Activated CD8-positive, alpha-beta T cell treated with anti-CD3 and anti-CD28 coated beads, Interleukin-2, amount 10 ng/mL, durations not matched to agents 7 days and 5 days (primary cell): ENCODE measurements around the gene CNTN4. TPM values are rescaled to one million over a fixed set of nuclear protein-coding genes. Genes with fewer than 3 reads are reported as not detected.

Source experiments
- ATAC-seq: fragments of 150-1000 bp; cut with Tn5 transposase; one replicate; pipeline ENCODE4 v1.10.0; 2021; ENCODE audit warnings: moderate library complexity
- CTCF ChIA-PET: fragments of 350-600 bp; sonication (Branson Sonifier 250); formaldehyde crosslinking; loops from one replicate; lab custom pipeline; 2021; ENCODE audit warnings: antibody characterized with exemption; lab: Charles Lee
- POLR2A ChIA-PET: fragments of 350-600 bp; sonication (Branson Sonifier 250); formaldehyde crosslinking; loops from one replicate; lab custom pipeline; 2021; ENCODE audit warnings: antibody characterized with exemption; lab: Charles Lee
- DNase-seq: peaks from one replicate; pipeline ENCODE4 v3.0.0-alpha.2; 2020
- H3K27ac Mint-ChIP-seq: one replicate; pipeline ENCODE4 v1.8.0; 2021; ENCODE audit warnings: mild to moderate bottlenecking, mixed read lengths
- H3K27me3 Mint-ChIP-seq: one replicate; pipeline ENCODE4 v1.8.0; 2021; ENCODE audit warnings: low read depth, mixed read lengths
- H3K36me3 Mint-ChIP-seq: one replicate; pipeline ENCODE4 v1.8.0; 2021; ENCODE audit warnings: low read depth, mixed read lengths
- H3K4me1 Mint-ChIP-seq: one replicate; pipeline ENCODE4 v1.8.0; 2021; ENCODE audit warnings: low read depth, mixed read lengths
- H3K4me3 Mint-ChIP-seq: one replicate; pipeline ENCODE4 v1.8.0; 2021; ENCODE audit warnings: mild to moderate bottlenecking, mixed read lengths
- H3K9me3 Mint-ChIP-seq: one replicate; pipeline ENCODE4 v1.8.0; 2022; ENCODE audit warnings: mixed read lengths; ENCODE audit not compliant: insufficient read depth
- total RNA-seq, 2 experiments: library from RNA; stranded (reverse); gene quantifications; one replicate each; pipeline ENCODE4 v1.2.3, GENCODE V29; 2021

CNTN4 gene
- total RNA-seq, 2 experiments from 2014 or later, result not detected

GRCh38 chr3:2697589-2697988 lies 598.9 kb downstream of the CNTN4 start:
- CTCF ChIA-PET, result no interaction called here
- Mint-ChIP-seq H3K27ac (no peak overlapping the region), H3K9me3 (no peaks in the 10 kb centered on the region), H3K4me1 (no peaks in the 10 kb centered on the region), H3K27me3 (no peaks in the 10 kb centered on the region), H3K4me3 (no peak overlapping the region), H3K36me3 (no peaks in the 10 kb centered on the region)
- POLR2A ChIA-PET, result no interaction called here
- no peak for ATAC-seq
- no peak for DNase-seq

- H3K36me3 Mint-ChIP-seq, result no peaks in the 10 kb centered on the region
- no peak overlapping the region for H3K27ac Mint-ChIP-seq
- H3K4me3 Mint-ChIP-seq, result no peak overlapping the region
- no peaks in the 10 kb centered on the region for H3K4me1 Mint-ChIP-seq
- no peaks in the 10 kb centered on the region for H3K27me3 Mint-ChIP-seq
- CTCF ChIA-PET, result interaction anchor here (1.1 kb wide), 1 partner anchor 17 kb away, joined by 3 read pairs; no protein-coding TSS in a partner anchor
- ATAC-seq (no peak), DNase-seq (no peak)
- no peaks in the 10 kb centered on the region for H3K9me3 Mint-ChIP-seq
- POLR2A ChIA-PET, result no interaction called here
These were observed 602.8 kb downstream of the CNTN4 start for GRCh38 chr3:2701471-2701870.

- H3K9me3 Mint-ChIP-seq, result no peaks in the 10 kb centered on the region
- H3K4me1 Mint-ChIP-seq, result no peaks in the 10 kb centered on the region
- H3K27ac Mint-ChIP-seq, result no peak overlapping the region
- no peaks in the 10 kb centered on the region for H3K36me3 Mint-ChIP-seq
- ChIA-PET CTCF (no interaction called here), POLR2A (no interaction called here)
- no peaks in the 10 kb centered on the region for H3K27me3 Mint-ChIP-seq
- no peak for DNase-seq
- ATAC-seq, result no peak
- H3K4me3 Mint-ChIP-seq, result no peak overlapping the region
These were observed 607.6 kb downstream of the CNTN4 start for GRCh38 chr3:2706144-2706835.

- CTCF ChIA-PET, result no interaction called here
- DNase-seq (no peak), ATAC-seq (no peak)
- POLR2A ChIA-PET, result no interaction called here
- Mint-ChIP-seq H3K4me1 (no peaks in the 10 kb centered on the region), H3K4me3 (no peak overlapping the region), H3K27me3 (no peaks in the 10 kb centered on the region), H3K27ac (no peak overlapping the region), H3K9me3 (no peaks in the 10 kb centered on the region), H3K36me3 (no peaks in the 10 kb centered on the region)
These were observed 608.2 kb downstream of the CNTN4 start for GRCh38 chr3:2706836-2707210.

GRCh38 chr3:2711081-2711480 lies 612.4 kb downstream of the CNTN4 start:
- H3K4me3 Mint-ChIP-seq, result no peak overlapping the region
- no peak for ATAC-seq
- no peak overlapping the region for H3K27ac Mint-ChIP-seq
- no peaks in the 10 kb centered on the region for H3K9me3 Mint-ChIP-seq
- no peaks in the 10 kb centered on the region for H3K36me3 Mint-ChIP-seq
- no peak for DNase-seq
- CTCF ChIA-PET, result no interaction called here
- H3K4me1 Mint-ChIP-seq, result no peaks in the 10 kb centered on the region
- H3K27me3 Mint-ChIP-seq, result no peaks in the 10 kb centered on the region
- POLR2A ChIA-PET, result no interaction called here

GRCh38 chr3:2713923-2714322 lies 615.3 kb downstream of the CNTN4 start:
- ChIA-PET CTCF (no interaction called here), POLR2A (no interaction called here)
- no peak for ATAC-seq
- Mint-ChIP-seq H3K4me3 (no peak overlapping the region), H3K4me1 (no peaks in the 10 kb centered on the region), H3K36me3 (no peaks in the 10 kb centered on the region), H3K9me3 (no peaks in the 10 kb centered on the region), H3K27ac (no peak overlapping the region), H3K27me3 (no peaks in the 10 kb centered on the region)
- no peak for DNase-seq

- Mint-ChIP-seq H3K27me3 (no peaks in the 10 kb centered on the region), H3K9me3 (no peaks in the 10 kb centered on the region), H3K27ac (no peak overlapping the region), H3K4me3 (no peak overlapping the region), H3K4me1 (no peaks in the 10 kb centered on the region), H3K36me3 (no peaks in the 10 kb centered on the region)
- CTCF ChIA-PET, result no interaction called here
- ATAC-seq (no peak), DNase-seq (no peak)
- POLR2A ChIA-PET, result no interaction called here
These were observed 616.2 kb downstream of the CNTN4 start for GRCh38 chr3:2714834-2715233.

- no peaks in the 10 kb centered on the region for H3K27me3 Mint-ChIP-seq
These were observed 628.4 kb downstream of the CNTN4 start for GRCh38 chr3:2727101-2727500.

GRCh38 chr3:2727610-2728318 lies 629.1 kb downstream of the CNTN4 start:
- Mint-ChIP-seq H3K4me1 (no peaks in the 10 kb centered on the region), H3K27ac (no peak overlapping the region), H3K9me3 (no peaks in the 10 kb centered on the region), H3K36me3 (no peaks in the 10 kb centered on the region), H3K4me3 (no peak overlapping the region), H3K27me3 (no peaks in the 10 kb centered on the region)
- ATAC-seq (no peak), DNase-seq (no peak)
- ChIA-PET CTCF (no interaction called here), POLR2A (no interaction called here)

More at GRCh38 chr3:2727101-2727500, 628.4 kb downstream of the CNTN4 start:
- H3K27ac Mint-ChIP-seq, result no peak overlapping the region
- no peak overlapping the region for H3K4me3 Mint-ChIP-seq
- no peaks in the 10 kb centered on the region for H3K9me3 Mint-ChIP-seq
- no peaks in the 10 kb centered on the region for H3K4me1 Mint-ChIP-seq
- ATAC-seq (no peak), DNase-seq (no peak)
- POLR2A ChIA-PET, result no interaction called here
- CTCF ChIA-PET, result no interaction called here
- H3K36me3 Mint-ChIP-seq, result no peaks in the 10 kb centered on the region

- CTCF ChIA-PET, result no interaction called here
- ATAC-seq (no peak), DNase-seq (no peak)
- no peaks in the 10 kb centered on the region for H3K4me1 Mint-ChIP-seq
- no peaks in the 10 kb centered on the region for H3K9me3 Mint-ChIP-seq
- no peak overlapping the region for H3K4me3 Mint-ChIP-seq
- POLR2A ChIA-PET, result no interaction called here
- no peaks in the 10 kb centered on the region for H3K27me3 Mint-ChIP-seq
- H3K36me3 Mint-ChIP-seq, result no peaks in the 10 kb centered on the region
- no peak overlapping the region for H3K27ac Mint-ChIP-seq
These were observed 633.2 kb downstream of the CNTN4 start for GRCh38 chr3:2731843-2732242.

- ChIA-PET CTCF (no interaction called here), POLR2A (no interaction called here)
- Mint-ChIP-seq H3K4me1 (no peaks in the 10 kb centered on the region), H3K9me3 (no peaks in the 10 kb centered on the region), H3K36me3 (no peaks in the 10 kb centered on the region), H3K27ac (no peak overlapping the region), H3K4me3 (no peak overlapping the region), H3K27me3 (no peaks in the 10 kb centered on the region)
- ATAC-seq (no peak), DNase-seq (no peak)
These were observed 636.8 kb downstream of the CNTN4 start for GRCh38 chr3:2735392-2735894.

GRCh38 chr3:2741516-2741915 lies 642.9 kb downstream of the CNTN4 start:
- no peaks in the 10 kb centered on the region for H3K4me1 Mint-ChIP-seq
- H3K36me3 Mint-ChIP-seq, result no peaks in the 10 kb centered on the region
- no peaks in the 10 kb centered on the region for H3K9me3 Mint-ChIP-seq
- ChIA-PET CTCF (no interaction called here), POLR2A (no interaction called here)
- H3K27me3 Mint-ChIP-seq, result no peaks in the 10 kb centered on the region
- no peak for ATAC-seq
- no peak overlapping the region for H3K27ac Mint-ChIP-seq
- H3K4me3 Mint-ChIP-seq, result no peak overlapping the region
- DNase-seq, result no peak
